A673 (cell line): Measurements from ENCODE around the gene SERPINB13.

Experiments used
- CTCF ChIP-seq: fragments of 300-800, 200-600 bp; sonication (generic); conservative IDR thresholded peaks from 2 replicates; pipeline ENCODE4 v1.5.1; 2017; ENCODE audit warnings: low read depth, mild to moderate bottlenecking, antibody characterized with exemption, low read length, moderate library complexity, mixed read lengths
- EZH2 ChIP-seq: fragments of 200-600 bp; sonication (generic); IDR thresholded peaks from 2 replicates; pipeline ENCODE4 v1.6.1; 2017; ENCODE audit warnings: borderline replicate concordance, low read depth, mild to moderate bottlenecking, mixed read lengths, antibody characterized with exemption, low read length; ENCODE audit not compliant: poor library complexity, severe bottlenecking

DNA sequence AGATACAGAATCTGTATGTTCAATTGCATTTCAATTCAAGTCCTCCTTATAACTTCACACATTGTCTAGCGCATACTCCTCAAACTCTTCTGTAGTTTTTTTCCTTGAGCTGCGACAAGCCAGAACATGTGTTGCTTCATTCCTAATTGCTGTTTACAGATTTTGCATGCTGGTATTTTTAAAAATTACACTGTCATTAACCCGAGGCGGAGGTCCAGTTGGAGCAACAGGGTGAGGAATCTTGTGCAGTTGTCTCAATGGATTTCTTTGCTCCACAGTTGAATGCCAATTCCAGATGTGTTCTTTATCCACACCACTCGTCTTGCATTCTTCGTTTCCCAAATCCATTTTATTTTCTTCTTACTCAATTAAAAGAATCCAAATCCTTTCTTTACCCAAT is 16.4 kb upstream of the SERPINB13 start:
- no peak for TF ChIP-seq CTCF
- no peak for TF ChIP-seq EZH2
